ENCODE data around the gene TXLNA.

The TXLNA gene

DNA sequence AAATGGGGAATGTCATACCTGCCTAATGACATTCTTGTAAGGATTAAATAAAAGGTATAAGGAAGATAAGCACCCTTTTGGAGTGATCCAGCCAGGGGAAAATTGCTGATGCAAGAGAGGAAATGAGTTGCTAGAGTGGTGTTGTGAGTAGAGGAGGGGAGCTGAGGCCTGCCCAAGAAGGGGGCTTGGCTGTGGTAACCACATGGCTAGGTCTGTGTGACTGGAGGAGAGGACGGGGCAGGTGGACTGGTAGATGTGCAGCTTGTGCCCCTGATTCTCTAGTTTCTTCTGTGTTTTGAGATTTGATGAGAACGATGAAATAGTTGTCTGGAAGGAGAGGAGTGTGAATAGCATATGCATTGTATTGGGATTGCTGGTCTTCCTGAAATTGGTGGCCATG is 6.6 kb downstream of the TXLNA start:
- no peak for FAIRE-seq

DNA sequence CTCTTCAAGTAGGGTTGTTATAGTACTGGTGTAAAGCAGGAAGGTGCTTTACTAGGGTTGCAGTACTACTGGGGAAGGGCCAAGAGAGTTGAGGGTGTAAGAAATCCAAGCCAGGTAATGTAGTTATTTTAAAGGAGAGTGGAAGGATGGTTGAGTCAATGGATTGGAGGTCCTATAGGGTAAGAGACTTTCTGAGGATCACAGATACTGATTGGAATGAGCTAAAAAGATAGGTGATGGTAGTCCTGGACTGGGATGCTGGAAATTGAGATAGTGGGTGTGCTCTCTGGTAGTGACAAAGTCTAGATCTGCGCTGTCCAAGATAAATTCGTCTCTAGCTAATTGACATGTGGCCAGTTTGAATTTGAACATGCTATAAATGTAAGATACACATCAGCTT is 7.0 kb downstream of the TXLNA start:
- FAIRE-seq = no peak

DNA sequence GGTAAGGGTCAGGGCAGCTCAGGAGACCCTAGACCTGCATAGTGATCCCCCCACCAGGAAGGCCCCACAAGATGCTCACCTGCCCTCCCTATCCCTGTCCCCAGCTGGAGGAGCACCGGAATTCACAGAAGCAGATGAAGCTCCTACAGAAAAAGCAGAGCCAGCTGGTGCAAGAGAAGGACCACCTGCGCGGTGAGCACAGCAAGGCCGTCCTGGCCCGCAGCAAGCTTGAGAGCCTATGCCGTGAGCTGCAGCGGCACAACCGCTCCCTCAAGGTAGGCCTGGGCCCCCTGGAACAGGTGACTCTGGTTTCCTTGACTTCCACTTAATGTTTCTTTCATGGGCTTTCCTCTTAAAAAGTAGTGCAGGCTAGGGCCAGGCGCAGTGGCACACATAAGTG is 8.4 kb downstream of the TXLNA start:
- FAIRE-seq = no peak

DNA sequence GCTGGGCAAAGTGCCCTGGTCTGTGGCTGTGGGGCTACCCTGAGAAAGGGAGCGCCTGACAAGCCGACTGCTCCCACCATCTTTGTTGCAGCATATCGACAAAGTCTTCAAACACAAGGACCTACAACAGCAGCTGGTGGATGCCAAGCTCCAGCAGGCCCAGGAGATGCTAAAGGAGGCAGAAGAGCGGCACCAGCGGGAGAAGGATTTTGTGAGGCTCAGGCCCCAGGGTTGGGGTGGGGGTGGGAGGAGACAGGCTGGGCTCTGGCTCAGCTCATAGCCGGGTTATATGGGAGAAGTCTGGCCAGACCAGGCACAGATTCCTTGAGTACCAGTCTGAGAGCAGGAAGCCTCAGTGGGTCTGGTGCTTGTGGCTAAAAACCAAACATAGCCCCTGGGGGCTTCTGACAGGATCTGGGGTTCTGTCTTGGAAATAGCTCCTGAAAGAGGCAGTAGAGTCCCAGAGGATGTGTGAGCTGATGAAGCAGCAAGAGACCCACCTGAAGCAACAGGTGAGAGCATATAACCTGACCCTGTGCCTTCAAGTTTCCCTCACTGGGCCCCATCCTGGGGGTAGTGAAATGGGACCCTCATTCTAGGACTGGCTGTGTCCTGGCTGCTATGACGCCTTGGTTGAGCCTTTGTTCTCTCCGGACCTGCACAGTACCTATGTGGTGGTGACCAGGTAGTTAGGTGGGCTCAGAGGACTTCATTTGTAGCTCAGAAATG is 12.9 kb downstream of the TXLNA start:
- FAIRE-seq = no peak

DNA sequence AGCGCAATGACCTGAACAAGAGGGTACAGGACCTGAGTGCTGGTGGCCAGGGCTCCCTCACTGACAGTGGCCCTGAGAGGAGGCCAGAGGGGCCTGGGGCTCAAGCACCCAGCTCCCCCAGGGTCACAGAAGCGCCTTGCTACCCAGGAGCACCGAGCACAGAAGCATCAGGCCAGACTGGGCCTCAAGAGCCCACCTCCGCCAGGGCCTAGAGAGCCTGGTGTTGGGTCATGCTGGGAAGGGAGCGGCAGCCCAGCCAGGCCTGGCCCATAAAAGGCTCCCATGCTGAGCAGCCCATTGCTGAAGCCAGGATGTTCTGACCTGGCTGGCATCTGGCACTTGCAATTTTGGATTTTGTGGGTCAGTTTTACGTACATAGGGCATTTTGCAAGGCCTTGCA is 15.5 kb downstream of the TXLNA start:
- FAIRE-seq = no peak

DNA sequence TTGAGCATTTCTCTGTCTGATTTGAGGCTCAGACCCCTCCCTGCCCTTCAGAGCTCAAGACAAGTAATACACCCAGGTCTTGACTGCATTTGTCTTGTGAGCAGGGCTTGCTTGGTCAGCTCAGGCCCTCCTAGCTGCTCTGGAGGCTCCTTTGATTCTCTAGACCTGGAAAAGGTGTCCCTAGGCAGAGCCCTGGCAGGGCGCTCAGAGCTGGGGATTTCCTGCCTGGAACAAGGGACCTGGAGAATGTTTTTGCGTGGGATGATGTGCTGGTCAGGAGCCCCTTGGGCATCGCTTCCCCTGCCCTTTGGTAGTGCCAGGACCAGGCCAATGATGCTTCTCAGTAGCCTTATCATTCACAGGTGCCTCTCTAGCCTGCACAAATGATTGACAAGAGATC is 16.1 kb downstream of the TXLNA start:
- FAIRE-seq = no peak

DNA sequence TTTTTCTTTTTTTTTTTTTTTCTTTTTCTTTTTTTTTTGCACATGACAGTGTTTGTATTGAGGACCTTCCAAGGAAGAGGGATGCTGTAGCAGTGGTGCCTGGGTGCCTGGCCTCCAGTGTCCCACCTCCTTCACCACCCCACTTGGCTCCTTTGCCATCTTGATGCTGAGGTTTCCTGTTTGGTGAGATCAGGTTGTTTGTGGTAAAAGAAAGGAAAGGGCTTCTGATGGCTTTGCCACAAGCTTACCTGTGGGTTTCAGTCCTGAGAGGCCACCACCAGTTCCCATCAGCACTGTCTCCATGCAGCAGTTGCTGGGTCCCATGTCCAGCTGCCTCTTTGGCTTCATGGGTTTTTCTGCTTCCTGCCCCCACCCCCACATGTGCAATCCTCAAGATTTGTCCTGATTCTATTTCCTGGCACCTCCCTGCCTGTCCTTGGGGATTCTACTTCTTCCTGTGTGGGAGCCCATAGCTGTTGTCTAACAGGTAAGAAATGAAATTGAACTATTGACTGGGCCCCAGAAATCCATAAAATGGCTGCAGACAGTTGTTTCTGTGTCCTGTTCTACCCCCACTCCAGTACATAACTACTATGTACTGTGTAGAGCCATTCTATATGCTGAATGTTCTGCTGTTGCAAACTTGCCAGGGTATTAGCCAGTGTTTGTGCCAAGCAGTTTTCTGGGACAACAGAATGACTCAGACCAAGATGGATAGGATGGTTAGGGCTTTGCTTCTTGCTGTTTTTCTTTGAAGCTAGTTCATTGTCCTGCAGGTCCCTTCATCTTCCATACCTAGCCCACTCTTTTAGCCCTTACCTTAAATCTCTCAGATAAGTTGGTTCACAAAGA is 16.7 kb downstream of the TXLNA start:
- no peak for FAIRE-seq

DNA sequence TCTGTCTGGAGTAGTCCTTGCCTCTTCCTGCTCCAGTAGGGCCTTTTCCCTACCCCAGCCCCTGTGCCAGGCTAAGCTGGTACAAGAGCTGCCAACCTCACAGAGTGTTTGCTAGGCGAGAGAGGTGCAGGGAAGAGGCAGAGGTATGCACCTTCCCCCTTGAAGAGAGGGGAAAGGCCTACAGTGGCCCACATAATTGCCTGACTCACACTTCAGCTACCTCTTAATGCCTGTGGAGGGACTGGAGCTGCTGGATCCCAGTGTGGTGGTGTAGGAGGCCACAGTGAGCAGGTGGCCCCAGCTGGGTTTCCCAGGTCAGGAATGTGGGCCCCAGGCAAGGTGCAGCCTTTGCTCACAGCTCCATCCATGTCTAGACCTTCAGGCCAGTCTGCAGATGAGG is 17.6 kb downstream of the TXLNA start:
- no peak for FAIRE-seq

DNA sequence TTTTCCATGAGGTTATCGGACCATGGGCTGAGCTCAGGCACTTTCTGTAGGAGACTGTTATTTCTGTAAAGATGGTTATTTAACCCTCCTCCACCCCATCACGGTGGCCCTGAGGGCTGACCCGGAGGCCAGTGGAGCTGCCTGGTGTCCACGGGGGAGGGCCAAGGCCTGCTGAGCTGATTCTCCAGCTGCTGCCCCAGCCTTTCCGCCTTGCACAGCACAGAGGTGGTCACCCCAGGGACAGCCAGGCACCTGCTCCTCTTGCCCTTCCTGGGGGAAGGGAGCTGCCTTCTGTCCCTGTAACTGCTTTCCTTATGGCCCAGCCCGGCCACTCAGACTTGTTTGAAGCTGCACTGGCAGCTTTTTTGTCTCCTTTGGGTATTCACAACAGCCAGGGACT is 18.4 kb downstream of the TXLNA start:
- FAIRE-seq = no peak

DNA sequence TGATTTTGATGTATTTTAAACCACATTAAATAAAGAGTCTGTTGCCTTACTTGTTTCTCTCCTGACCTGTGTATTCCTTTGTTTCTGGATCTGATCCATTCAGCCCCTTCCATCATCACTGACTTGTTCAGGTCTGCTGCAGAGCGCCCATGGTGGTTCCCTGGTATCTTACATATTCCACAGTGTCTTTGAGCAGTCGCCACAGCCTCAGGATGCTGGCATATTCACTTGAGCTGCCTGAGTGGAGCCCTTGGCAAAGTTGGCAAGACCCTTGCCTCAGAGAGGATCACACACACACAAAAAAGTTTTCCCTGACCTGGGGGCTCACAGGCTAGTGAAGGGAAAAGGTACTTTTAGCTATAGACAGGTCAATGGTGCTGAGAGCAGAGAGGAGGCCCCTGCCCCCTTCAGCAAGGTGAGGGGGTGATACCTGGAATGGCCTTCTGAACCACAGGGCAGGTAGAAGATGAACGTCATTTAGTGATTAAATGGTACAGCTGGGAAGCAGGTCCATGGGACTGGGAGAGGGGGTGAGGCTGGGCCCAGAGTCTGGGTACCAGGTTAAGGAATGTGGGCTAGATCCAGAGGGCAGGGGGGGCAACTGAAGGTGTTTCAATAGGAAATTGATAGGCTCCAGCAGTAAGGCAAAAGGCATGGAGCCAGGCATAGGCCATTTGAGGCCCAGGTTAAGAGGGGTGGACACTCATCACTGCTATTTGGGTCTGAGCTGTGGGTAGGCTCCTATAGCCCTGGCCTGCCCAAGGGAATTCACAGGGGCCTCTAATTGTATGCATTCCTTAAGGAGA is 19.0 kb downstream of the TXLNA start:
- FAIRE-seq = no peak

DNA sequence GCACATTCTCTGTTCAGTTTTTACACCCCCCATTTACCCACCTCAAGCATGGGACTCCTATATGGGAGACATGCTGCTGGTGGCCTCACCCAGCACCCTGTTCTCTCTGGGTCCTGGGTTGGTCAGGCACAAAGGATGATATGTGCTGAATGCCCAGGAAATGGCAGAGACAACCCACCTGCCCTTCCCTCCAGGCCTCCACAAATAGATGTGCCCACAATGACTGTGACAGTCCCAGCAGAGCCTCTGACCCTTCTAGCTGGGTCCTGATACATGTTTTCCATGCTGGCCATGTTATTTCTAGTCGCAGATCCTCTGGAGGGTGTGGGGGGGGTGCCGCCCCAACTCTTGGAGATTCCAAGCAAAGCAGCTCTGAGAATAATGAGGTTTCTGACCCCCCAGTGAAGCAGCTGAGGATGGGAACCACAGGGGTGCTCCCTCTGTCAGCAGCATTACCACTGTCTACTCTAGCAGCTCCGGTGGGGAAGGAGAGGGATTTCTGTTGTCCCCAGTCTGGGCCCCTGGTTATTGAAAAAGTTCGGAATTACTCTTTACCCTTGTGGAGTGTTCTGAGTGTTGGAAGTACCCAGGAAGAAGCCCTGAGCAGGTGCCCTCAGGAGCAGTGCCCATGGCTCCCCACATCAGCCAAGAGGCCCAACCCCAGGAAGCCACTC is 19.7 kb downstream of the TXLNA start:
- no peak for FAIRE-seq

DNA sequence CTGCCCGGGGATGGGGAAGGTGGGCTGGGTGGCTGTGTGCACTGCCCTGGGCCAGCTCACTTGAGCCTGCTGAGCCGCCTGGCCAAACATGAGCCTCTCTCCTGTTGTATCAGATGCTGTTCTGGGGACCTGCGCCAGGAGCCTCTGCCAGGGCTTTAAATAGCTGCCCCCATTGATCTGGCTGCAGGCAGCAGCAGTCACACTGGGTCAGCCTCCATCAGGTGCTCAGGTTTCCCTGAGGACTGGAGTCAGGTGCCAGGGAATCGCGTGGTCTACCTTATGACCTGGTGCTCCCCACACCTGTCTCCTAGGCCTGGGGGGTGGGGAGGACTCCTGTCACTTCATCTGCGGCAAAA is 20.2 kb downstream of the TXLNA start:
- FAIRE-seq = no peak

DNA sequence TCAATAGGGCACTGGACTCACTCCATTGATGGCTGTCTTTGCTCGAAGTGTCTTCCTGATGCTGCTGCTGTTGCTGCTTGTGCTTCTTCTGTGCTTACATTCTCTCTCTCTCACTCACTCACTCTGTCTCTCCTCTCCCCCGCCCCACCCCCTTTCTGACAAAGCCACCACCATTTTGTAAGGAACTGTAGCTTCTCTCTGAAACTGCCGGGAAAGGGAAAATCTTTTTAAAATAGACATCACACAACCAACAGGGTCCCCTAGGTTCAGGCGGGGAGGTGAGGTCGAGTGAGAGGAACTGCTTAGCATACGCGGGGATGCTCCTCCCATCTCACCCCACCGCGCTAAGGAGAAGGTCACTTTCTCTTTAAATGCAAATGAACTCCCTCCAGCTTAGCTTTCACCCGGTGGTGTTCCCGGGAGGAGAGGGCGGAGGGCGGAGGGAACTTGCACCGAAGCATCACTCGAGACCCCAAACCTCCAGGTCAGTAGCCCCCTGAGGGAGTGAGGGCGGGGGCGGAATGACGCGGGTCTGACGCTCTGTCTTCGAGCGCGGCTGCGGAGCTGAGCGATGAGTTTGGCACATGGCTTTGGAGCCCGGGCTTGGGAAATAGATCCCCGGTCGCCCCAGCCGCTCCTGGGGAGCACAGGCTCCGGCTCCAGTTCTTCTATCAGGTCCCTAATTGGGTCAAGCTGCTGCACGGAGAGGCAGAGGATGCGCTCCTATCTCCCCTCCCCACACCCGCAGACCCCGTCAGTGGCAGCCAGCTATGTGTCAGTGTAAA is 20.9 kb downstream of the TXLNA start, which contains the start of gene CCDC28B:
Gene CCDC28B, plus strand, starts transcription at position 370 of the 785 bp plus-strand sequence. CDS start 1,341 bp downstream, outside the sequence.
- no peak for FAIRE-seq

DNA sequence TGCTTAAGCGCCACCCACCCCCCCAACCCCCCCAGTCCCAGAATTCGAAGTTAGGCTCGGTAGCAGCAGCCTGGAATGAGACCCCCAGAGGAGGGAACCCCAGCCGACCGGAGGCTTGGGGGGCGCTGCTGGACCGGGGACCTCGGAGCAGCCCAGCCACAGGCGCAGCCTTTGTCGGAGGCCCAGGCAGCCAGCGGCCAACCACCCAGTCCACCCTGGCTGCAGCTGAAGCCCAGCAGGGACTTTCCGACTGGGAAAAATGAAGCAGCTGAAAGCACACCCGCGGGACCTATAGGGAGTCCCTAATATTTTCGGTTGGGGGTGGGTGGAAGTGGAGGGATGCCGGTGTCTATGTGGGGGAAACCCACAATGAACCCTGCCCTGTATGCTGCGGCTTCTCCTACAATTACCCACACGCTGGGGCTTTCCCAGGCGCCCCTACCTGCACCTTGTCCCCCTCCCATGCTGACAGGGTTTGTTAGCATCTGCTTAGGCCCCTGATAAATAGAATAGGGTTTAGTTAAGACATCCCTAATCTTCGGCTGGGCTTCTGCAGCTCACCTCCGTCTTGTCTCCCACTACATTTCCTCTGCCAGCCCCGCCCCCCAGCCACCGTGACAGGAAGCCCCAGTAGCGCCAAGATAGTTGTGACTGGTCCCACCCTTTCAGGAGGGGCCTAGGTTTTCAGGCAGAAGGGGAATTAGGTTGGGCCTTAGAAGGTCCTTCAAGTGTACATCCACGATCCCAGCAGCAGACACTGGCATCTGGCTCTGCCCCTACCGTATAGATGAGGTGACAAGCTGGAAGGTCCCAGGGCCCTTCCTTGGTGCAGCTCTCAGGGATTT is 21.8 kb downstream of the TXLNA start:
- no peak for FAIRE-seq

DNA sequence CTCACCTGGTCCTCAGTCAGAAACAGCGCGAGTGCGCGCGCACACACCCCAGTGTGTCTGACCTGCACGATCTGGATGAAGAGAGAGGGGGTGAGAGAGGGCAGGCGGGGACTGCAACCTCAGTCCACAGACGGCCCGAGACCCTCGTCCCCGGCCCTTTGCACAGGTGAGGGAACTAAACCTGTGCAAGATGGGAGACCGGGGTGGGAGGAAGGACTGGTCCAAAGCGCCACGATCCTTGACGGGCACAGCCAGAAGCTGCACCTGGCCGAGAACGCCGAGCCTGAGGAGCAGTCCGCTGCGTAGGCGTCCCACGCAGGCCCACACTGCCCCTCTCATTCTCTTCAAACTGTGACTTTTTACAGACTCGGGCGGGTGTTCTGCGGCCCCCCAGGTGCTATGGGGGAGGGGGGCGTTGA is 25.5 kb downstream of the TXLNA start:
- FAIRE-seq = no peak

DNA sequence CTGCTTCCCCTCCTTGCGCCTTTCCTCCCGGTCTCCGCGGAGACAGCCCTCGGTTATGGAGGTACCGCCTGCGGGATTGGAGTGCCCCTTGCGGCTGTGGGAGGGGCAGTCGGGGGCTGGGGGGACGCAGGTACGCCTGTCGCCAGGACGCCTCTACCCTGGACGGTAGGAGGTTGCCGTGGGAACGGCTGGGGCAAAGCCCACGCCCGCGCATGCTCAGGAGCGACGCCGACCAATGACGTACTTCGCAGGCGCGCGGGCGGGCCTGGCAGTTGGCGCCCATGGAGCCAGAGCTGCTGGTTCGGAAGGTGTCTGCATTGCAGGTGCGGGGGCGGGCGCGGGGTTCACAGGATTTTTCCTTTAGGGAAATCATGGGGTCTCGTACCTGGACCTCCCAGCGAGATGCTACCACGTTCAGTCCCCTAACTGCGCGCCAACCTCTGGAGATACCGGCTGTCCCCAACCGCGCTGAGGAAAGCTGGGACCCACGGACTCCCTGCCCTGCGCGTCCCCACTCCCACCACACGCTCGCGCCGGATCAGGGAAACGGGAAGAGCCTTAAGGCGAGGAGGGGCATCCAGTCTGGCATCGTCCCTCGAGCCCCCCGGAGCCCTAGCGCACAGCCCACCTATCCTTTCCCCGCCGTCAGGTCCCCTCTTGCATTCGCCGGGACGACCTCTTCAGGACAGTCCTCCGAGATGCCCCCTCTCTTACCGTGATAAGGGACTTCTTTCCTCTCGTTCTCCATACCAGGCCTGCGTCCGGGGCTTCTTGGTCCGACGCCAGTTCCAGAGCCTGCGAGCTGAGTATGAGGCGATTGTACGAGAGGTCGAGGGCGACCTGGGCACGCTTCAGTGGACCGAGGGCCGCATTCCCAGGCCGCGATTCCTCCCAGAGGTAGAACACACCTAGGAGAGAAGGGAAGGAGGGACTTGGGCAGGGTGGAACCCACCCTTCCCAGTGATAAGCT is 26.2 kb downstream of the TXLNA start, which contains the start of gene IQCC:
Gene IQCC, plus strand, starts transcription at position 271 of the 970 bp plus-strand sequence. Its CDS starts 11 bp downstream, at position 282.
- no peak for FAIRE-seq

DNA sequence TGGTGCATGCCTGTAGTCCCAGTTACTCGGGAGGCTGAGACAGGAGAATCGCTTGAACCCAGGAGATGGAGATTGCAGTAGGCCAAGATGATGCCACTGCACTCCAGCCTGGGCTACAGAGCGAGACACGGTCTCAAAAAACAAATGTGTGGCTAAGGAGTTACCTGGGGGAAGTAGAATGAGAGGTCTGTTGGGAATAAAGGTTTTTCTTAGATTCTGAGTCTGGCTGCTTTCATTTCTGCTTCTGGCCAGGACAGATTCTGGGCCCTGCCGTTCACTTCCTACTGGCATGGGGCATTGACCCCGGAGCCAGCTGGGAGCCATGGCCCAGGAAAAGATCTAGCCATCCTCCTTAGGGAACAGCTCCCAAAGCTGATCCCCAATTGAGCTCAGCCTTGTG is 29.0 kb downstream of the TXLNA start:
- no peak for FAIRE-seq

DNA sequence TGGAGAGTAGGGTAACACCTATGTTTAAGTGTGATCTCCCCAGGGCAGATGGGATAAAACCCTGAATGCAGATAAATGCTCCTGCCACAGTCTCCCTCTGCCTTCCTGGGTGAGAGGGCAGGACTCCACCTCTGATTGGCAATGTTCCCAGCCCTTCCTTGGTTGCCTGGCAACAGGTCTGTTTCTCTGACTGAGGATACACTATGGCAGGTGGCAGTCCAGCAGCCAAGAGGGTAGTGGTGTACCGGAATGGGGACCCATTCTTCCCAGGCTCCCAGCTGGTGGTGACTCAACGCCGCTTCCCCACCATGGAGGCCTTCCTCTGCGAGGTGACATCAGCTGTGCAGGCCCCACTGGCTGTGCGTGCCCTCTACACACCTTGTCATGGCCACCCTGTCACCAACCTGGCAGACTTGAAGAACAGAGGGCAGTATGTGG is 29.4 kb downstream of the TXLNA start, which contains the start of gene DCDC2B:
Gene DCDC2B, plus strand, starts transcription at position 199 of the 438 bp plus-strand sequence. Its CDS starts 5 bp downstream, at position 204.
- no peak for FAIRE-seq
